Measurements from ENCODE around the gene CFAP251.

CFAP251 gene

GRCh38 chr12:122006186-122006926 lies 88.0 kb downstream of the CFAP251 start:
- DNase-seq, result no peak

GRCh38 chr12:122009741-122010140 lies 91.3 kb downstream of the CFAP251 start:
- no peak for DNase-seq

- DNase-seq, result no peak
Observed at GRCh38 chr12:122012184-122012583, 93.8 kb downstream of the CFAP251 start.

GRCh38 chr12:122013136-122013535 lies 94.7 kb downstream of the CFAP251 start:
- no peak for DNase-seq

GRCh38 chr12:122013791-122014590 lies 95.6 kb downstream of the CFAP251 start:
- no peak for DNase-seq

GRCh38 chr12:122014781-122015180 lies 96.4 kb downstream of the CFAP251 start:
- DNase-seq, result no peak

- DNase-seq, result no peak
Observed at GRCh38 chr12:122018457-122018856, 100.1 kb downstream of the CFAP251 start.

- no peak for DNase-seq
Observed at GRCh38 chr12:122018937-122019336, 100.5 kb downstream of the CFAP251 start.

GRCh38 chr12:122020795-122021192 lies 102.4 kb downstream of the CFAP251 start:
- DNase-seq, result no peak

- DNase-seq, result no peak
Observed at GRCh38 chr12:122021193-122021821, 102.9 kb downstream of the CFAP251 start.

- DNase-seq, result peak; percentile 57
Observed at GRCh38 chr12:122021822-122022392, 103.5 kb downstream of the CFAP251 start, which contains the start of gene BCL7A. Gene BCL7A (plus strand): TSS chr12:122021884. CDS start chr12:122022092, 208 bp downstream.

- peak; percentile 24 for DNase-seq
Observed at GRCh38 chr12:122022393-122023338, 104.3 kb downstream of the CFAP251 start.

GRCh38 chr12:122023339-122024131 lies 105.1 kb downstream of the CFAP251 start:
- no peak for DNase-seq

- DNase-seq, result no peak
Observed at GRCh38 chr12:122024132-122024785, 105.9 kb downstream of the CFAP251 start.

GRCh38 chr12:122026706-122027333 lies 108.4 kb downstream of the CFAP251 start:
- DNase-seq, result no peak

GRCh38 chr12:122028165-122028904 lies 109.9 kb downstream of the CFAP251 start:
- no peak for DNase-seq

GRCh38 chr12:122028905-122029560 lies 110.6 kb downstream of the CFAP251 start:
- DNase-seq, result peak; percentile 30

- DNase-seq, result no peak
Observed at GRCh38 chr12:122029620-122030423, 111.4 kb downstream of the CFAP251 start.

Measured in stimulated activated CD4-positive, alpha-beta T cell treated with anti-CD3 and anti-CD28 coated beads, Interleukin-1b, Interleukin-23, amount 100 ng/mL, for 48 hours (primary cell).